ENCODE data around the gene MICAL2. TPM values are rescaled to one million over a fixed set of nuclear protein-coding genes. Genes with fewer than 3 reads are reported as not detected.

MICAL2 gene
- total and polyA plus RNA-seq, 2 of the 13 experiments (the other 11 are each of a cell fraction or from before 2014, with no cell fraction given): 0.78 to 1.1 TPM

GRCh38 chr11:12112750-12113149, 2.4 kb downstream of the MICAL2 start (continued):
- TF ChIP-seq, protein P1, sequence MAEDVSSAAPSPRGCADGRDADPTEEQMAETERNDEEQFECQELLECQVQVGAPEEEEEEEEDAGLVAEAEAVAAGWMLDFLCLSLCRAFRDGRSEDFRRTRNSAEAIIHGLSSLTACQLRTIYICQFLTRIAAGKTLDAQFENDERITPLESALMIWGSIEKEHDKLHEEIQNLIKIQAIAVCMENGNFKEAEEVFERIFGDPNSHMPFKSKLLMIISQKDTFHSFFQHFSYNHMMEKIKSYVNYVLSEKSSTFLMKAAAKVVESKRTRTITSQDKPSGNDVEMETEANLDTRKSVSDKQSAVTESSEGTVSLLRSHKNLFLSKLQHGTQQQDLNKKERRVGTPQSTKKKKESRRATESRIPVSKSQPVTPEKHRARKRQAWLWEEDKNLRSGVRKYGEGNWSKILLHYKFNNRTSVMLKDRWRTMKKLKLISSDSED (CRISPR knock-in tag; IDR thresholded peaks at IDR 0.05): no peak
- TF ChIP-seq ZNF720 (CRISPR knock-in tag; IDR thresholded peaks at IDR 0.05): no peak

GRCh38 chr11:12113294-12113693, 2.9 kb downstream of the MICAL2 start:
- ATAC-seq (no peak), FAIRE-seq (no peak), DNase-seq (ENCODE audit: low spot score) (no peak)
- no peak overlapping the region for H3K4me2 ChIP-seq (ENCODE audit: low read depth, low read length)
- TF ChIP-seq ZNF451 (CRISPR knock-in tag; IDR thresholded peaks at IDR 0.05): no peak
- TF ChIP-seq ZNF770 (CRISPR knock-in tag; IDR thresholded peaks at IDR 0.05): peak; percentile 32; the same call in 1 of the 2 replicates
- TF ChIP-seq, protein P2, sequence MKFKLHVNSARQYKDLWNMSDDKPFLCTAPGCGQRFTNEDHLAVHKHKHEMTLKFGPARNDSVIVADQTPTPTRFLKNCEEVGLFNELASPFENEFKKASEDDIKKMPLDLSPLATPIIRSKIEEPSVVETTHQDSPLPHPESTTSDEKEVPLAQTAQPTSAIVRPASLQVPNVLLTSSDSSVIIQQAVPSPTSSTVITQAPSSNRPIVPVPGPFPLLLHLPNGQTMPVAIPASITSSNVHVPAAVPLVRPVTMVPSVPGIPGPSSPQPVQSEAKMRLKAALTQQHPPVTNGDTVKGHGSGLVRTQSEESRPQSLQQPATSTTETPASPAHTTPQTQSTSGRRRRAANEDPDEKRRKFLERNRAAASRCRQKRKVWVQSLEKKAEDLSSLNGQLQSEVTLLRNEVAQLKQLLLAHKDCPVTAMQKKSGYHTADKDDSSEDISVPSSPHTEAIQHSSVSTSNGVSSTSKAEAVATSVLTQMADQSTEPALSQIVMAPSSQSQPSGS (CRISPR knock-in tag; IDR thresholded peaks at IDR 0.05): no peak
- no peak for TF ChIP-seq KAT8 (CRISPR knock-in tag; IDR thresholded peaks at IDR 0.05)
- ChIA-PET CTCF (ENCODE audit: low intra/inter-chr PET ratio, low total read pairs) (no interaction called here), POLR2A (no interaction called here)
- in situ Hi-C loops (cut with HindIII; ENCODE audit: extremely low pct_ligation_motif_present, low pct_unique_long_range_greater_than_20kb) (loop anchor here (10.0 kb wide), 1 partner anchor 122 kb away; no protein-coding TSS in a partner anchor), intact Hi-C loops (cut with micrococcal nuclease; ENCODE audit: unreplicated experiment) (loop anchor here (10.0 kb wide), 1 partner anchor 58 kb away; no protein-coding TSS in a partner anchor)
- H3K4me3 ChIP-seq (replicated peaks in 1 of 3; ENCODE audit: insufficient read depth in 1 of 3, low read depth in 2 of 3, low read length in 3 of 3): no peak overlapping the region
- peaks cover 0 to 3% of the 10 kb centered on the region in 2 experiments; a peak in 1 of 5 replicates for H3K27me3 ChIP-seq (ENCODE audit: control insufficient read depth in 1 of 2, insufficient read depth in 2 of 2, low read length in 2 of 2)
- 85% methylated on average over 8 of the region's 8 CpGs for WGBS (ENCODE audit: low lambda C conversion rate)
- H3K9ac ChIP-seq (ENCODE audit: insufficient read depth, low read depth, low read length): no peak overlapping the region
- H3K36me3 ChIP-seq (replicated peaks in 1 of 2; ENCODE audit: control insufficient read depth in 1 of 2, insufficient read depth in 2 of 2, low read length in 2 of 2): no peaks in the 10 kb centered on the region
- no TSS peak for BruUV-seq (replicated peaks)
- no peak overlapping the region for H2AFZ ChIP-seq (ENCODE audit: low read length)
- H3K79me2 ChIP-seq (ENCODE audit: insufficient read depth, low read length): no peaks in the 10 kb centered on the region
- no peaks in the 10 kb centered on the region for H3K9me3 ChIP-seq (ENCODE audit: low read length)
- H4K20me1 ChIP-seq (ENCODE audit: insufficient read depth, low read length): no peaks in the 10 kb centered on the region
- peaks cover 26% of the 10 kb centered on the region for H3K4me1 ChIP-seq (ENCODE audit: insufficient read depth, low read length)
- no peak overlapping the region for H3K27ac ChIP-seq (ENCODE audit: extremely low read length, insufficient read depth, low read length)
